ENCODE data around the gene TCF7L2. TPM values are rescaled to one million over a fixed set of nuclear protein-coding genes. Genes with fewer than 3 reads are reported as not detected.

Gene TCF7L2
- total RNA-seq, 6 experiments from 2014 or later: 14.6 to 18.1 (median 16.2) TPM

DNA sequence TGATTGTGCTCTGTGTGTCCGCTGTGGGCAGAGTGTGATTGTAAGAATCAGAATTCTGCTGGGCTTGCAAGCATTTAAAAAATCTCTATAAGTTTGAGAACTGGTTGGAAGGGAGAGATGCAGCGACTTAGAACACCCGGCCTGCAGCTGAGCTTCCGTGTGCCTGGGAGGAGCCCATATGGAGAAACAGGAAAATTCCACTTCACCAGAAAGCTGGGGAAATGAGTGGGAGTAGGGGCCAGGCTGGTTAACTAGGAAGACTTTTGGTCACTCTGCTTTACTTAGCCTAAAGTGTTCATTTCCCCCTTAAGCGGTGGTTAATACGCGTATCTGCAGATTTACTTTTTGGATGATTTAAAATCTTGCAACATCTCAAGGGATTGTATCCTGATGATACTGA is 72.2 kb downstream of the TCF7L2 start:
- DNase-seq: no peak
- TF ChIP-seq, protein P1, sequence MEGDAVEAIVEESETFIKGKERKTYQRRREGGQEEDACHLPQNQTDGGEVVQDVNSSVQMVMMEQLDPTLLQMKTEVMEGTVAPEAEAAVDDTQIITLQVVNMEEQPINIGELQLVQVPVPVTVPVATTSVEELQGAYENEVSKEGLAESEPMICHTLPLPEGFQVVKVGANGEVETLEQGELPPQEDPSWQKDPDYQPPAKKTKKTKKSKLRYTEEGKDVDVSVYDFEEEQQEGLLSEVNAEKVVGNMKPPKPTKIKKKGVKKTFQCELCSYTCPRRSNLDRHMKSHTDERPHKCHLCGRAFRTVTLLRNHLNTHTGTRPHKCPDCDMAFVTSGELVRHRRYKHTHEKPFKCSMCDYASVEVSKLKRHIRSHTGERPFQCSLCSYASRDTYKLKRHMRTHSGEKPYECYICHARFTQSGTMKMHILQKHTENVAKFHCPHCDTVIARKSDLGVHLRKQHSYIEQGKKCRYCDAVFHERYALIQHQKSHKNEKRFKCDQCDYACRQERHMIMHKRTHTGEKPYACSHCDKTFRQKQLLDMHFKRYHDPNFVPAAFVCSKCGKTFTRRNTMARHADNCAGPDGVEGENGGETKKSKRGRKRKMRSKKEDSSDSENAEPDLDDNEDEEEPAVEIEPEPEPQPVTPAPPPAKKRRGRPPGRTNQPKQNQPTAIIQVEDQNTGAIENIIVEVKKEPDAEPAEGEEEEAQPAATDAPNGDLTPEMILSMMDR (IDR thresholded peaks at IDR 0.05): no peak
- Mint-ChIP-seq H3K27ac (no peak overlapping the region), H3K36me3 (ENCODE audit: low read depth) (peaks cover 11% of the 10 kb centered on the region; the same call in 1 of the 2 replicates), H3K27me3 (ENCODE audit: insufficient read depth) (0 out of 2 replicates have a peak, but pooled peaks cover 4% of the 10 kb centered on the region), H3K9me3 (no peaks in the 10 kb centered on the region), H3K4me1 (ENCODE audit: low read depth) (peaks cover 48% of the 10 kb centered on the region), H3K4me3 (no peak overlapping the region)

DNA sequence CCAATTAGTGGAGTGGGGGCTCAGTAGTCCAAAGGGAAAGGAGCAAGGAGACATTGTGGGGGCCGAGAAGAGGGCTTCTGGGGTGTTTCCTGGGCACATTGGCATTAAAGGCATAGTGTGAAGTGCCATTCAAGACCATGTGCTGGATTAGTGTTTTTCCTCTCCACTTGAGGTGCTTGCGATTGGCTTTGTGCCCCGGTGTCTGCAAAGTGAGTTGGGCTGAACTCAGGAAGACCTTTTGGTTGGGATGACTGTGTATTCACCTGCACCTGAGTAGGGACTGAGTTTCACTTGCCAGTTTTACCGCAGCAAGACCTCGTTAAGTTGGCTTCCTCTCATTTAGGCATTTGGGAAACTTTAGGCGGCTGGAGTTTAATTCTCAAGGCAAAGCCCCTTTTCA is 73.0 kb downstream of the TCF7L2 start:
- DNase-seq: no peak
- Mint-ChIP-seq H3K36me3 (ENCODE audit: low read depth) (peaks cover 11% of the 10 kb centered on the region; the same call in 1 of the 2 replicates), H3K4me1 (ENCODE audit: low read depth) (peaks cover 55% of the 10 kb centered on the region), H3K9me3 (no peaks in the 10 kb centered on the region), H3K4me3 (no peak overlapping the region), H3K27me3 (ENCODE audit: insufficient read depth) (peaks cover 8% of the 10 kb centered on the region; the same call in 1 of the 2 replicates), H3K27ac (no peak overlapping the region)
- TF ChIP-seq, protein P1 (IDR thresholded peaks at IDR 0.05): no peak

DNA sequence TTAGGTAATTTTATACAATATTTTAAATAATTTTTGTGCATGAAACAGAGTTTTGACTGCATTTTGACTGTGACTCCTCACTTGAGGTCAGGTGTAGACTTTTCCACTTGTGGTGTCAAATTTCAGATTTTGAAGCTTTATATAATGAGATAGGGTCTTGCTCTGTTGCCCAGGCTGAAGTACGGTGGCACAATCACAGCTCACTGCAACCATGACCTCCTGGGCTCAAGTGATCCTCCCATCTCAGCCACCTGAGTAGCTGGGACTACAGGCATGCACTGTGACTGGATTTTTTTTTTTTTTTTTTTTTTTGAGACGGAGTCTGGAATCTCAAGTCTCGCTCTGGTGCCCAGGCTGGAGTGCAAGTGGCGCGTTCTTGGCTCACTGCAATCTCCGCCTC is 74.9 kb downstream of the TCF7L2 start:
- TF ChIP-seq, protein P1 (IDR thresholded peaks at IDR 0.05): no peak
- Mint-ChIP-seq H3K36me3 (ENCODE audit: low read depth) (peaks cover 19% of the 10 kb centered on the region), H3K4me3 (no peak overlapping the region), H3K4me1 (ENCODE audit: low read depth) (peaks cover 59% of the 10 kb centered on the region), H3K27ac (no peak overlapping the region), H3K9me3 (no peaks in the 10 kb centered on the region), H3K27me3 (ENCODE audit: insufficient read depth) (peaks cover 8% of the 10 kb centered on the region)
- no peak for DNase-seq

DNA sequence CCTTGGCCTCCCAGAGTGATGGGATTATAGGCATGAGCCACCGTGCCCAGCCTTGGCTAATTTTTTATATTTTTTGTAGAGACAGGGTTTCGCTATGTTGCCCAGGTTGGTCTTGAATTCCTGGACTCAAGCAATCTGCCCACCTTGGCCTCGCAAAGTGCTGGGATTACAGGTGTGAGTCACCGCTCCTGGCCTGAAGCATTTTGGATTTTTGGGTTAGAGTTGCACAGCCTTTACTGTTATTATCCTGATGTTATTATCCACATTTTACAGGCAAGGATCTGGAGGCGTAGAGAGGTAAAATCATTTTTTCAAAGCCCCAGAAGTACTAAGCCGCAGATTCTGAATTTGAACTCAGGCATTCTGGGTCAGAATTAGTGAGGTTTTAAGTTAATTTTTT is 75.4 kb downstream of the TCF7L2 start:
- Mint-ChIP-seq H3K9me3 (no peaks in the 10 kb centered on the region), H3K27ac (no peak overlapping the region), H3K36me3 (ENCODE audit: low read depth) (peaks cover 25% of the 10 kb centered on the region), H3K4me3 (no peak overlapping the region), H3K27me3 (ENCODE audit: insufficient read depth) (peaks cover 8% of the 10 kb centered on the region), H3K4me1 (ENCODE audit: low read depth) (peaks cover 59% of the 10 kb centered on the region)
- no peak for DNase-seq
- TF ChIP-seq, protein P1 (IDR thresholded peaks at IDR 0.05): no peak

DNA sequence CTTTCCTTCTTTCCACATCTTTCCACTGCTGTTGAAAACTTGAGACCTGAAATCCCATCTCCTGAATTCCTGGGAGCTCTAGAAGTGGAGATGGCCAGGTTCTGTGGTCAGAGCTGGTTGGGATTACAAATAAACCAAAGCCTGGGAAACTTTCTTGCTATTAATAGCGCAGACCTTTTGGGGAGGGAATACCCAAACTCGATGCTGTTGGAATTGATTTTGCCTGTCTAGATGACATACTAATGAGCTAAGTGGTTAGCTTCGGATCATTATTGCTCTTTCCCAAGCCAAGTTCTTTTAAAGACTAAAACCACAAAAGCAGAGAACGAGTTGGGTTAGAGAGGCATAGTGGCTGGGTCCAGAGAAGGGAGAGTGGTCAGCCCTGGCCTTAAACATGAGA is 76.6 kb downstream of the TCF7L2 start:
- Mint-ChIP-seq H3K27ac (peak overlapping the region; percentile 78), H3K4me1 (ENCODE audit: low read depth) (peaks cover 57% of the 10 kb centered on the region), H3K36me3 (ENCODE audit: low read depth) (peaks cover 28% of the 10 kb centered on the region), H3K9me3 (no peaks in the 10 kb centered on the region), H3K4me3 (peak overlapping the region; percentile 11; the same call in 1 of the 2 replicates), H3K27me3 (ENCODE audit: insufficient read depth) (peaks cover 8% of the 10 kb centered on the region)
- TF ChIP-seq, protein P1 (IDR thresholded peaks at IDR 0.05): no peak
- peak; percentile 49 for DNase-seq

DNA sequence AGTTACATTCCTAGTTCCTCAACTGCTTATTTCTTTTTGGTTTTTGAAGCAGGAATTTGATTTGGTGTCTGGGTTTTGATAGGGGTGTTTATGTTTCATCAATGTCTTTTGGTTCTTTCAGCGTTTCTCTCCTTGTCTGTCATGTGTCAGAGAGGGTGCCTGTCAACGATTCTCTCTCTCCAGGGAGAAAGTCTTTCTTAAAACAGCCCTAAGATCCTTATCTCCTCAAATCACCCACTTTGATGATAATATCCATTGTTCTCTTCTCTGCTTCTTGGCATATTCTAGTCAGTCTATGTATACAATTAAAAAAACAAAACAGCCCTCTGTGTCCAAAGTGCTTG is 77.2 kb downstream of the TCF7L2 start:
- Mint-ChIP-seq H3K27me3 (ENCODE audit: insufficient read depth) (peaks cover 8% of the 10 kb centered on the region), H3K36me3 (ENCODE audit: low read depth) (peaks cover 23% of the 10 kb centered on the region), H3K4me1 (ENCODE audit: low read depth) (peaks cover 52% of the 10 kb centered on the region), H3K27ac (peak overlapping the region; percentile 78; the same call in 1 of the 2 replicates), H3K9me3 (no peaks in the 10 kb centered on the region), H3K4me3 (peak overlapping the region; percentile 43; the same call in 1 of the 2 replicates)
- no peak for DNase-seq
- TF ChIP-seq, protein P1 (IDR thresholded peaks at IDR 0.05): no peak

Data from HFFc6 (cell line).